IMR-90 (cell line): ENCODE results near the gene TMC8. TPM values are rescaled to one million over a fixed set of nuclear protein-coding genes. Genes with fewer than 3 reads are reported as not detected.

Source experiments
- ATAC-seq: fragments of 200-7000 bp; cut with Tn5 transposase; 2 replicates; pipeline ENCODE4 v1.9.1; 2020; ENCODE audit warnings: low read depth, mild to moderate bottlenecking, moderate library complexity
- BruUV-seq: library from RNA; stranded (reverse); fragments of 400-500 nt; replicated peaks from 2 replicates; lab custom pipeline; 2021; lab: Mats Ljungman, UMichigan
- CTCF ChIA-PET: fragments of 300-600 bp; formaldehyde crosslinking; extraction: SDS; loops from one replicate; lab custom pipeline; 2021; ENCODE audit warnings: antibody characterized with exemption; lab: Yijun Ruan, JAX
- POLR2A ChIA-PET: fragments of 300-600 bp; sonication (Branson Sonifier 250); formaldehyde crosslinking; loops from one replicate; lab custom pipeline; 2022; ENCODE audit warnings: antibody characterized with exemption; ENCODE audit not compliant: unreplicated experiment; lab: Charles Lee
- DNase-seq: peaks from one replicate; pipeline ENCODE4 v3.0.0; 2013
- H2AFZ ChIP-seq: replicated peaks from 2 replicates; pipeline ENCODE3; 2013; ENCODE audit warnings: low read length, mild to moderate bottlenecking; ENCODE audit not compliant: poor library complexity
- H2AK5ac ChIP-seq: 2 replicates; pipeline ENCODE4 v1.6.1; 2013; ENCODE audit warnings: low read depth, low read length, inconsistent platforms
- H2AK9ac ChIP-seq: replicated peaks from 2 replicates; pipeline ENCODE3; 2013; ENCODE audit warnings: mild to moderate bottlenecking, low read depth, low read length, moderate library complexity; ENCODE audit not compliant: poor library complexity
- H2BK120ac ChIP-seq: 2 replicates; pipeline ENCODE4 v1.6.1; 2013; ENCODE audit warnings: low read depth, low read length, inconsistent platforms
- H2BK15ac ChIP-seq: 3 replicates; pipeline ENCODE4 v1.6.1; 2013; ENCODE audit warnings: low read depth, low read length, inconsistent platforms
- H2BK20ac ChIP-seq: 2 replicates; pipeline ENCODE4 v1.6.1; 2013; ENCODE audit warnings: low read depth, mild to moderate bottlenecking, inconsistent platforms, low read length, moderate library complexity
- H2BK5ac ChIP-seq: 2 replicates; pipeline ENCODE4 v1.6.1; 2013; ENCODE audit warnings: mild to moderate bottlenecking, low read depth, low read length, inconsistent platforms; ENCODE audit not compliant: poor library complexity, severe bottlenecking
- H3K14ac ChIP-seq: replicated peaks from 2 replicates; pipeline ENCODE4 v1.6.1; 2013; ENCODE audit warnings: low read depth, low read length, inconsistent platforms
- H3K18ac ChIP-seq: 2 replicates; pipeline ENCODE4 v1.6.1; 2013; ENCODE audit warnings: low read depth, low read length, control low read depth
- H3K23ac ChIP-seq: 2 replicates; pipeline ENCODE4 v1.6.1; 2013; ENCODE audit warnings: low read depth, low read length, inconsistent platforms
- H3K27ac ChIP-seq: 2 replicates; pipeline ENCODE4 v1.5.1; 2013; ENCODE audit warnings: mild to moderate bottlenecking, control low read depth, low read length; ENCODE audit not compliant: insufficient read depth
- H3K27me3 ChIP-seq: 2 replicates; pipeline ENCODE4 v1.6.1; 2013; ENCODE audit warnings: low read length; ENCODE audit not compliant: control insufficient read depth, insufficient read depth
- H3K36me3 ChIP-seq: 2 replicates; pipeline ENCODE4 v1.6.1; 2013; ENCODE audit warnings: low read length, mixed read lengths; ENCODE audit not compliant: control insufficient read depth, insufficient read depth
- H3K4ac ChIP-seq: 2 replicates; pipeline ENCODE4 v1.6.1; 2013; ENCODE audit warnings: low read depth, low read length, inconsistent platforms
- H3K4me1 ChIP-seq: 2 replicates; pipeline ENCODE4 v1.6.1; 2013; ENCODE audit warnings: low read length, mixed read lengths; ENCODE audit not compliant: control insufficient read depth, insufficient read depth
- H3K4me2 ChIP-seq: 2 replicates; pipeline ENCODE4 v1.6.1; 2013; ENCODE audit warnings: low read depth, mild to moderate bottlenecking, control low read depth, low read length, moderate library complexity
- H3K4me3 ChIP-seq: 2 replicates; pipeline ENCODE4 v1.5.1; 2013; ENCODE audit warnings: low read depth, mild to moderate bottlenecking, control low read depth, low read length, moderate library complexity; ENCODE audit not compliant: insufficient read depth
- H3K56ac ChIP-seq: 2 replicates; pipeline ENCODE4 v1.6.1; 2013; ENCODE audit warnings: low read length, inconsistent platforms; ENCODE audit not compliant: insufficient read depth; ENCODE audit errors: extremely low read depth
- H3K79me1 ChIP-seq, 2 experiments: 2 replicates each; pipeline ENCODE4 v1.6.1; 2013; ENCODE audit warnings: low read length in 2 of 2, inconsistent platforms in 1 of 2, low read depth in 1 of 2
- H3K9ac ChIP-seq: 2 replicates; pipeline ENCODE4 v1.6.1; 2013; ENCODE audit warnings: low read depth, low read length, control low read depth
- H3K9me1 ChIP-seq: 2 replicates; pipeline ENCODE4 v1.6.1; 2013; ENCODE audit warnings: low read length, inconsistent platforms; ENCODE audit not compliant: insufficient read depth
- H3K9me3 ChIP-seq: 2 replicates; pipeline ENCODE4 v1.6.1; 2013; ENCODE audit warnings: low read length; ENCODE audit not compliant: control insufficient read depth, insufficient read depth
- H4K20me1 ChIP-seq: 2 replicates; pipeline ENCODE4 v1.6.1; 2013; ENCODE audit warnings: low read length, inconsistent platforms; ENCODE audit not compliant: insufficient read depth
- H4K5ac ChIP-seq: 2 replicates; pipeline ENCODE4 v1.6.1; 2013; ENCODE audit warnings: mild to moderate bottlenecking, low read depth, low read length, control low read depth
- H4K8ac ChIP-seq, 2 experiments: 2 replicates each; pipeline ENCODE4 v1.6.1; 2013; ENCODE audit warnings: low read depth in 2 of 2, low read length in 2 of 2, control low read depth in 1 of 2, inconsistent platforms in 1 of 2
- H4K91ac ChIP-seq: 2 replicates; pipeline ENCODE4 v1.6.1; 2013; ENCODE audit warnings: low read depth, low read length, inconsistent platforms; ENCODE audit not compliant: insufficient read depth
- BHLHE40 ChIP-seq: fragments of 150-350 bp; IDR thresholded peaks from 2 replicates; pipeline ENCODE4 v1.6.1; 2016; ENCODE audit warnings: mild to moderate bottlenecking, low read depth, low read length
- CEBPB ChIP-seq: IDR thresholded peaks from 2 replicates; pipeline ENCODE4 v1.6.1; 2012; ENCODE audit warnings: low read depth, low read length, improper control_type of control experiment
- CHD1 ChIP-seq: IDR thresholded peaks from 2 replicates; pipeline ENCODE4 v1.6.1; 2012; ENCODE audit warnings: low read depth, low read length, improper control_type of control experiment
- ELK1 ChIP-seq: fragments of 150-350 bp; IDR thresholded peaks from 2 replicates; pipeline ENCODE4 v1.6.1; 2016; ENCODE audit warnings: low read depth, mild to moderate bottlenecking, low read length, moderate library complexity, borderline replicate concordance
- FOS ChIP-seq: fragments of 150-350 bp; IDR thresholded peaks from 2 replicates; pipeline ENCODE4 v1.6.1; 2016; ENCODE audit warnings: low read depth, low read length
- MAFK ChIP-seq: IDR thresholded peaks from 2 replicates; pipeline ENCODE4 v1.6.1; 2012; ENCODE audit warnings: low read depth, low read length, improper control_type of control experiment
- MAZ ChIP-seq: IDR thresholded peaks from 2 replicates; pipeline ENCODE4 v1.6.1; 2012; ENCODE audit warnings: low read depth, mild to moderate bottlenecking, low read length, improper control_type of control experiment, moderate library complexity, borderline replicate concordance
- MXI1 ChIP-seq: IDR thresholded peaks from 2 replicates; pipeline ENCODE4 v1.6.1; 2012; ENCODE audit warnings: low read depth, mild to moderate bottlenecking, low read length, moderate library complexity, borderline replicate concordance
- NFE2L2 ChIP-seq: fragments of 150-350 bp; IDR thresholded peaks from 2 replicates; pipeline ENCODE4 v1.6.1; 2016; ENCODE audit warnings: low read depth, mild to moderate bottlenecking, low read length
- POLR2A ChIP-seq: IDR thresholded peaks from 2 replicates; pipeline ENCODE4 v1.6.1; 2012; ENCODE audit warnings: mild to moderate bottlenecking, low read depth, low read length
- RAD21 ChIP-seq: IDR thresholded peaks from 2 replicates; pipeline ENCODE4 v1.6.1; 2012; ENCODE audit warnings: low read length, improper control_type of control experiment
- RCOR1 ChIP-seq: IDR thresholded peaks from 2 replicates; pipeline ENCODE4 v1.6.1; 2012; ENCODE audit warnings: mild to moderate bottlenecking, low read length, improper control_type of control experiment; ENCODE audit not compliant: insufficient replicate concordance
- RFX5 ChIP-seq: IDR thresholded peaks from 2 replicates; pipeline ENCODE4 v1.8.0; 2012; ENCODE audit warnings: low read depth, mild to moderate bottlenecking, low read length, moderate library complexity
- SMC3 ChIP-seq: fragments of 150-350 bp; IDR thresholded peaks from 2 replicates; pipeline ENCODE4 v1.6.1; 2016; ENCODE audit warnings: low read depth, mild to moderate bottlenecking, antibody characterized with exemption, low read length, moderate library complexity
- USF2 ChIP-seq: fragments of 150-350 bp; IDR thresholded peaks from 2 replicates; pipeline ENCODE4 v1.6.1; 2017; ENCODE audit warnings: mild to moderate bottlenecking, antibody characterized with exemption, low read length, low read depth
- WGBS, 2 experiments: methylation state at CpG; one replicate each; pipeline versions ENCODE4 v1.1.5 to v1.1.7; 2013; ENCODE audit warnings: missing lambda C conversion rate in 2 of 2; ENCODE audit not compliant: insufficient read length in 1 of 2; ENCODE audit errors: extremely low coverage in 2 of 2; 5-methylcytosine and 5-hydroxymethylcytosine counted together
- dilution Hi-C: fragments of 300-500 bp; cut with HindIII; formaldehyde crosslinking; loops from one replicate; pipeline ENCODE4 v1.14.3; 2018; ENCODE audit warnings: low sequenced_read_pairs; ENCODE audit not compliant: unreplicated experiment
- in situ Hi-C: fragments of 300-500 bp; cut with MboI; formaldehyde crosslinking; loops from 3 replicates; pipeline ENCODE4 v1.14.3; 2019; ENCODE audit warnings: low sequenced_read_pairs, inconsistent platforms, mixed read lengths
- intact Hi-C: fragments of 100-400 bp; cut with micrococcal nuclease; formaldehyde crosslinking; loops from 2 replicates; pipeline ENCODE4 v1.10.0; 2022
- polyA plus RNA-seq, 3 experiments: library from polyadenylated mRNA; depleted of rRNA; stranded (reverse); fragments of >200 nt; gene quantifications; 2 replicates each; pipeline ENCODE4 v1.2.3, GENCODE V29; 2012; ENCODE audit warnings: low replicate concordance in 1 of 3
- total RNA-seq: library from RNA; depleted of rRNA; stranded (reverse); fragments of >200 nt; gene quantifications from 2 replicates; pipeline ENCODE4 v1.2.3, GENCODE V29; 2012

Gene TMC8
- total and polyA plus RNA-seq, 2 of the 4 experiments (the other 2 are of a cell fraction), result not detected

DNA sequence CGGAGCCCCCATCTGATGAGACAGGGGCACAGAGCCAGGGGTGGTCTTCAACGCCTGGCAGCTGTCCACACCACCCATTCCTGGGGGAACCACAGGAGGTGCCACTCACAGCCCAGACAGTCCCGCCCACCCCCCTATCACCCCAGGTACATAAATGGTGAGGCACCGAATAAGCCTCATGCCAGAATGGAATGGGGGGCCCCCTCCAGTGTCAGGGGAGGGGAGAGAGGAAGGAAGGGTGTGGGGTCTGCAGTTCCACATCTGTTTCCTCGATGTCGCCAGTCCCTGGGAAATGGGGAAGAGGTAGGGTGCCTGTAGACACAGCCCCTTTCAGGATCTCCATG lies 3.7 kb upstream of the TMC8 start (continued):
- TF ChIP-seq USF2 (no peak), POLR2A (no peak), RAD21 (no peak)

DNA sequence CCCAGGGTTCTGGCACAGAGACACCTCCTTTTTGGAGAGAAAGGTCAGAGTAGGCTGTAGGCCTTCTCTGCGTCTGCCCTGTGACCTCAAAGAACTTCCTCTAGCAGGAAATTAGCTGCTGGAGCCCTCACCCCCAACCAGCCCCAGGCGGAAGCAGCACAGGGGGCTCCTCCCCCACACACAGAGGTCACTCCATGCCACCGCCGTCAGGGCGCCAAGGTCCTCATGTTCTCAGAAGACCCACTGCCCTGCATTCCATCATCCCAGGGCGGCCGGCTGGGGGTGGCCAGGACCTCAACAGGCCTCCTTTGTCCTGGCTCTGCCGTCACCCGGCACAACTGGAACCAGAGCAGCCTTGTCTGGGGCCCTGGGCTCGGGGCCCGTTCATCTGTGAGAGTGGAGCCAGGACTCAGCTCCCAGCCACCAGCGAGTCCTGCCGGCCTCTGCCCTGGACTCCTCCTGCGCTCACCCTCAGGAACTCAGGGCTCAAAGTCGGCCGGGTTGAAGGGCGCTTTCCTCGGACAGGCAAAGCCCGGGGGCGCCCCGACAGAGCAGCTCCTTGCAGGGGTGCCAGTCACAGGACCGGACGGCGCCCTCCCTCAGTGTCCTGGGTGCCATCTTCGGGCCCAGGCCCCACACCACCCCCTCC lies 3.2 kb upstream of the TMC8 start:
- Histone ChIP-seq H3K27ac (no peak overlapping the region), H2BK5ac (no peak overlapping the region), H3K79me1 (no peaks in the 10 kb centered on the region), H2BK20ac (no peak overlapping the region), H4K8ac (no peak overlapping the region), H3K4ac (no peak overlapping the region), H3K9me3 (no peaks in the 10 kb centered on the region), H3K36me3 (no peaks in the 10 kb centered on the region), H2AK9ac (no peak overlapping the region), H3K9ac (no peak overlapping the region), H3K4me1 (peaks cover 2% of the 10 kb centered on the region; the same call in 1 of the 2 replicates), H4K20me1 (no peaks in the 10 kb centered on the region; the same call in 1 of the 2 replicates), H2BK120ac (no peak overlapping the region), H3K56ac (no peak overlapping the region), H3K27me3 (peaks cover 56% of the 10 kb centered on the region), H3K9me1 (no peaks in the 10 kb centered on the region), H2AFZ (no peak overlapping the region), H2BK15ac (no peak overlapping the region), H4K91ac (no peak overlapping the region), H3K18ac (no peak overlapping the region), H2AK5ac (no peak overlapping the region), H3K4me3 (no peak overlapping the region), H3K4me2 (no peak overlapping the region), H3K14ac (no peak overlapping the region), H3K23ac (no peak overlapping the region), H4K5ac (no peak overlapping the region)
- no TSS peak for BruUV-seq
- dilution Hi-C loops, result no loop called here
- in situ Hi-C loops, result no loop called here
- no peak for DNase-seq
- POLR2A ChIA-PET, result no interaction called here
- intact Hi-C loops, result no loop called here
- no peak for ATAC-seq
- CTCF ChIA-PET, result no interaction called here
- WGBS, 2 experiments, result 41% methylated on average over 11 of the region's 25 CpGs; no CpG with 5 or more reads in 1 of the 2 experiments
- TF ChIP-seq FOS (no peak), NFE2L2 (no peak), CEBPB (no peak), MAZ (no peak), SMC3 (no peak), ELK1 (no peak), CHD1 (no peak), USF2 (no peak), BHLHE40 (no peak), RAD21 (no peak), POLR2A (no peak), RCOR1 (no peak), RFX5 (no peak), MAFK (no peak), MXI1 (no peak)
